Activated naive CD8-positive, alpha-beta T cell treated with anti-CD3 and anti-CD28 coated beads for 36 hours (primary cell): ENCODE data around the gene TYW1. TPM values are rescaled to one million over a fixed set of nuclear protein-coding genes. Genes with fewer than 3 reads are reported as not detected.
"Not testable (repeated sequence)": the region's sequence is repeated elsewhere in the genome, so short reads cannot be mapped to it uniquely, and the experiment has no call there.

Experiments
- DNase-seq: peaks from one replicate; pipeline ENCODE4 v3.0.0; 2021
- H3K27ac Mint-ChIP-seq: one replicate; pipeline ENCODE4 v1.8.0; 2022; ENCODE audit warnings: mild to moderate bottlenecking, moderate library complexity, mixed read lengths
- H3K27me3 Mint-ChIP-seq: one replicate; pipeline ENCODE4 v1.8.0; 2022; ENCODE audit warnings: mild to moderate bottlenecking, mixed read lengths
- H3K36me3 Mint-ChIP-seq: one replicate; pipeline ENCODE4 v1.8.0; 2021; ENCODE audit warnings: mild to moderate bottlenecking, mixed read lengths
- H3K4me1 Mint-ChIP-seq: one replicate; pipeline ENCODE4 v1.8.0; 2021; ENCODE audit warnings: mixed read lengths
- H3K4me3 Mint-ChIP-seq: one replicate; pipeline ENCODE4 v1.8.0; 2022; ENCODE audit warnings: mild to moderate bottlenecking, moderate library complexity, mixed read lengths
- H3K9me3 Mint-ChIP-seq: one replicate; pipeline ENCODE4 v1.8.0; 2022; ENCODE audit warnings: mixed read lengths
- total RNA-seq, 2 experiments: library from RNA; stranded (reverse); gene quantifications; one replicate each; pipeline ENCODE4 v1.2.3, GENCODE V29; 2021

TYW1 gene
- total RNA-seq, 2 experiments from 2014 or later: 16.7 to 17.8 TPM

DNA sequence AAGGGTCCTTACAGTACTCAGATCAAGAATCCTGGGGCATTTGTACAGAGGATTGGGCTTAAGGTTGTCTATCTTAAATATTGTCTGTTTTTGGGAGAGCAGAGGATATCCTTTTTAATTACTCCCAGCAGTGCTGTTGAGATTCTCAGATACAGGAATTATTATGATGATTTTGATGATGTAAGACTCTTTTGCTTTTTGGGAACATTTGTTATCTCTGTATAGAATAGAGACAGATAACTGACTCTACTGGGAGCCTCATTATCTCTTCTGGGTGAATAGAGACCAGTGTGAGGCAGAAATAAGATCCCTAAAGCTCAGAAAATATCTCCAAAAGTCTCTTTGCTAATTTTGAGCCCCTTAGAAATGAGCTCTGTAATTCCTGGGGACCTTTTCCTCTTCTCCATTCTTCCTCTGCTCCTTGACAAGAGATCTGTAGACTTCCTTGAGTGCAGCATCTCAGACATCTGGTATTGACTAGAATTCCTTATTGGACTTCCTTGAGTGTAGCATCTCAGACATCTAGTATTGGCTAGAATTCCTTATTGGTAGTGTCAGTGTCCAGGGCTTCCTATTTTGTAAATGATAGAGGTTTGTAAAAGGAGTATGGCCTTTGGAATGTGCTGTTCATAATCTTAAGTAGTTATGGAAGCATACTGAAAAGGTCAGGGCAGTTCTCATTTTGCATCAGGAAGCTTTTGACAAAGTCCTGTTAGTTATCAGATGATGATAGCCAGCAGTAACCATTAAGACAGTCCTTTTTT is 118.0 kb downstream of the TYW1 start:
- not testable (repeated sequence) for H3K4me1 Mint-ChIP-seq, DNase-seq, H3K27me3 Mint-ChIP-seq, H3K9me3 Mint-ChIP-seq, H3K4me3 Mint-ChIP-seq, H3K27ac Mint-ChIP-seq
- peaks cover 13% of the 10 kb centered on the region for H3K36me3 Mint-ChIP-seq

DNA sequence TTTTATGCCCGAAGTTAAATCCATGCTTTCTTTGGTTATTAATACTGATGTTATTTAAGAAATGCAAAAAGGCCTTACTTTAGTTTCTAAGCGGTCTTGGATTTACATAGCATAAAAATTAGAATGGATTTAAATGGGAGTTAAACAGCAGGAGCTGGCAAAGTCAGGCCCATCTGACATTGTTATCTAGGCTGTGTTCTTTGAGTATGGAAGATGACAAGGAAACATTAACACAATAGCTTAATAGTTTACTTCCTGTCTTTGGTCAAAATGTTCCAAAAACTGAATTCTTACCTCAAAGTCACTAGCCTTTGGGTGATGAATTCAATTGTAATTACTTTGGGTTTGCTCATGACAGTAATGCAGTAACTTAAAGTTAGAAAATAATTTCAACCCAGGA is 123.9 kb downstream of the TYW1 start:
- not testable (repeated sequence) for DNase-seq, H3K27me3 Mint-ChIP-seq, H3K27ac Mint-ChIP-seq, H3K9me3 Mint-ChIP-seq, H3K4me3 Mint-ChIP-seq
- Mint-ChIP-seq H3K4me1 (peaks cover 12% of the 10 kb centered on the region), H3K36me3 (peaks cover 18% of the 10 kb centered on the region)

- H3K36me3 Mint-ChIP-seq: peaks cover 33% of the 10 kb centered on the region
- H3K4me3 Mint-ChIP-seq, H3K9me3 Mint-ChIP-seq, H3K27me3 Mint-ChIP-seq, DNase-seq: not testable (repeated sequence)
- peak overlapping the region; percentile 92 for H3K27ac Mint-ChIP-seq
- peaks cover 29% of the 10 kb centered on the region for H3K4me1 Mint-ChIP-seq
These were observed 131.6 kb downstream of the TYW1 start for GRCh38 chr7:67128257-67128656.

DNA sequence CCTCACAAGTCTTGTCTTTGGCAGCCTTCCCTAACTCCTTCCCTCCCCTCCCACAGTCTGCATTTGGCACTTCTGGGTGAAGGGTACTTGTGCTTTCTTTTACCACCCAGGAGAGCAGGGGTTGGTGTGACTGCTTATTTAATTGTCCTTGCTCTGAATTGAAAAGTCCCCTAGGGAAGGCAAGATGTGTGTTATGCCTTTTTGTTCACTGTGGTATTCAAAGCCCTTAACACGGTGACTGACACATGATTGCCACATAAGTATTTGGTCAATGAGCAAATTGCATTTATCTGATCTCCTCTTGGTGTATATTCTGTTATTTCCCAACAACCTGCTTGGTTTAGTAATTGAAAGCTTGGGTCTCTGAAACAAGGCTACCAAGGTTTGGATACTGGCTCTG is 134.1 kb downstream of the TYW1 start:
- not testable (repeated sequence) for DNase-seq, H3K4me3 Mint-ChIP-seq, H3K9me3 Mint-ChIP-seq, H3K27me3 Mint-ChIP-seq, H3K27ac Mint-ChIP-seq
- H3K36me3 Mint-ChIP-seq: peaks cover 24% of the 10 kb centered on the region
- peaks cover 29% of the 10 kb centered on the region for H3K4me1 Mint-ChIP-seq

GRCh38 chr7:67134912-67135311 is 138.3 kb downstream of the TYW1 start:
- peaks cover 17% of the 10 kb centered on the region for H3K36me3 Mint-ChIP-seq
- not testable (repeated sequence) for H3K27me3 Mint-ChIP-seq, H3K9me3 Mint-ChIP-seq, H3K4me3 Mint-ChIP-seq, H3K4me1 Mint-ChIP-seq, H3K27ac Mint-ChIP-seq, DNase-seq

DNA sequence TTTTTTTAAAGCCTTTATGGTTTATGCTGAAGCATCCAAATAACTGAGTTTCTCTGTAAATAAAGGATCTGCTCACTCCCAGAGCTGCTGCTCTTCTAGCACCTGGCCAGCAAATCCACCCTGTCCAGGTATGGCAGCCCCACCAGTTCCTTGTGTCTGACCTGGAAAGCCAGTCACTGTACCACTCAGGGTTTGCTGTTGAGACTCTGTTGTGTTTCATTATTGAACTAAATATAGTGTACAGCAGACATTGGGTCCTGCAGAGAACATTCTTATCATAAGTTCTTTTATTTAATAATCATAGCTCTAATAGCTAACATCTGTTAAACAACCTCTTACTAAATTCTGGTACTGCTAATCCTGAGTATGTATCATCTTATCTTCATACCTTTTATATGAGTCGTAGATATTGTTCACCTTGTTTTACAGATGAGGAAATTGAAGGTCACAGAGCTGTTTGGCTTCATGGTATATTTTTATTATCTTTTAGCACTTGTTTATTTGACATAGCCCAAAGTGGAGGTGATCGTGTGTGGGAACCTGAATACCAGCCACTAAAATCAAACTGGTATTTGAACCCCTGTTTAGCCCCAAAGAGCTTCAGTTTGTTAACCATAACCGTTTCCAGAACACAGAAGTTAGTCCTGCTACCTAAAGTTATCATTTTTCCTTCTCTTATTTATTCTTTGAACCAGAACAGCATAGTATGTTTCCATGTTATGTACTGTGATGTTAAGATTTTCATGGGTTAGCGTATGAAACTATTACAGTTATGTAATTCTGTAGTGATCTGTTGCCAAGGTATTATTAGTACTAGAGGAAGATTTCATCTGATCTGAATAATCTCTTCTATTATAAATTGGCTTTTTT is 139.2 kb downstream of the TYW1 start:
- not testable (repeated sequence) for H3K4me1 Mint-ChIP-seq, H3K27ac Mint-ChIP-seq, H3K9me3 Mint-ChIP-seq, H3K4me3 Mint-ChIP-seq, H3K27me3 Mint-ChIP-seq, DNase-seq
- peaks cover 15% of the 10 kb centered on the region for H3K36me3 Mint-ChIP-seq

DNA sequence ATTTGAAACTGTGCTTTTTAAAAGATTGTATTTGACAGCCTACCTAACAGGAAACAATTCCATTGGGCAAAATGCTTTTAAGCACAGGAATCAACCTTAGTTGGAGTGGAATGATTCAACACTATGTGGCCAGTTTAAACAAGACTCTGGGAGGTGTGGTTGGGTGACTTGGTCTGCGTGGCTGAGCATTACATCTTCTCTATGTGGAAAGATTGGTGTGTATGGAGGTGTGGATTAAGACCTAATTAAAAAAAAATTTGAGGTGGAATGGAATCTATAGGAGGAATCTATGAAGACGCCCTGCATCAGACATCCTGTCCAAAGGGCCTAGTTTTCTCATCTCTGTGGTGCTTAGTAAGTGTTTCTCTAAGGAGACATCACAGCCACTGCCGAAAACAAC is 140.9 kb downstream of the TYW1 start:
- not testable (repeated sequence) for H3K27ac Mint-ChIP-seq, H3K9me3 Mint-ChIP-seq, H3K27me3 Mint-ChIP-seq, H3K4me3 Mint-ChIP-seq, H3K36me3 Mint-ChIP-seq, DNase-seq, H3K4me1 Mint-ChIP-seq

- H3K9me3 Mint-ChIP-seq, DNase-seq, H3K27ac Mint-ChIP-seq, H3K4me1 Mint-ChIP-seq, H3K27me3 Mint-ChIP-seq, H3K4me3 Mint-ChIP-seq, H3K36me3 Mint-ChIP-seq: not testable (repeated sequence)
These were observed 143.2 kb downstream of the TYW1 start for GRCh38 chr7:67139876-67140275.

- H3K36me3 Mint-ChIP-seq, H3K4me3 Mint-ChIP-seq, H3K9me3 Mint-ChIP-seq, H3K4me1 Mint-ChIP-seq, DNase-seq, H3K27me3 Mint-ChIP-seq, H3K27ac Mint-ChIP-seq: not testable (repeated sequence)
These were observed 144.4 kb downstream of the TYW1 start for GRCh38 chr7:67141001-67141400.

- not testable (repeated sequence) for H3K36me3 Mint-ChIP-seq, DNase-seq, H3K4me1 Mint-ChIP-seq, H3K9me3 Mint-ChIP-seq, H3K27me3 Mint-ChIP-seq, H3K27ac Mint-ChIP-seq, H3K4me3 Mint-ChIP-seq
These were observed 146.6 kb downstream of the TYW1 start for GRCh38 chr7:67143091-67143786.

DNA sequence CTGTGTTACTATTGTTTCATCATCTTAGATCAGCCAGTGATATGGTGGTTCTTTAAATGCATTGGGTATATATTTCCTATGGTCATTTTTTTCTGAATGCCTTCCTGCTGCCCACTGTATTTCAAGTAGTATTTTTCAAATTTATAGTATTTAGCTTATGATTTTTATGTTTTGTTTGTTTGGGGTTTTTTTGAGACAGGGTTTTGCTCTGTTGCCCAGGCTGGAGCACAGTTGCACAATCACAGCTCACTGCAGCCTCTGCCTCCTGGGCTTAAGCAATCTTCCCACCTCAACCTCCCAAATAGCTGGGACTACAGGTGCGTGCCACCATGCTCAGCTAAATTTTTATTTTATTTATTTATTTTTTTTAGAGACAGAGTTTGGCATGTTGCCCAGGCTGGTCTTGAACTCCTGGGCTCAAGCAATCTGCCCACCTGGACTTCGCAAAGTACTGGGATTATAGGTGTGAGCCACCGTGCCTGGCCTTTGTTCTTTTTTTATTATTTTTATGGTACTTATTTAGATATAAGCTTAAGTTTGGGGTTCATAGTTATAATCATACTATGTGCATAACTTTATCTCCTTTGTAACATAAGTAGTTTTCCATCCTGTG is 149.1 kb downstream of the TYW1 start:
- H3K4me3 Mint-ChIP-seq, H3K9me3 Mint-ChIP-seq, H3K27ac Mint-ChIP-seq, DNase-seq, H3K27me3 Mint-ChIP-seq, H3K4me1 Mint-ChIP-seq, H3K36me3 Mint-ChIP-seq: not testable (repeated sequence)

DNA sequence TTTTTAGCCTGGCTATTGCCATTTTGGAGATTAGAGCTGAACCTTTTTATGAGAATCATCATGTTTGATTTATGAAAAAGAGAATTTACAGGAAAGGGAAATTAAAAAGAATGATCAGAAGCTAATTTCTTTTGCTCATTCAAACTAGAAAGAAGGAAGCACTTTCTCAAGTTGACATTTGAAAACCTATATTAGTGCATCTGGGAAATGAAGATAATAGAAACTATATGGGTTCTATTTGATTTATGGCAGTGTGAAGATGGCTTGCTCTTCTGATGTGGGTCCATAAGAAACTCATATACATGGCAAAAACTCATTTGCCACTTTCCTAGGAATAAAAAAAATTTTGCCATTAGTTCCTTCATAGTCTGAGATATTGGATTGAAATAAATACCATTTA is 152.5 kb downstream of the TYW1 start:
- H3K9me3 Mint-ChIP-seq, H3K27me3 Mint-ChIP-seq, H3K4me3 Mint-ChIP-seq, H3K4me1 Mint-ChIP-seq, DNase-seq: not testable (repeated sequence)
- Mint-ChIP-seq H3K27ac (peak overlapping the region; percentile 42), H3K36me3 (peaks cover 23% of the 10 kb centered on the region)

DNA sequence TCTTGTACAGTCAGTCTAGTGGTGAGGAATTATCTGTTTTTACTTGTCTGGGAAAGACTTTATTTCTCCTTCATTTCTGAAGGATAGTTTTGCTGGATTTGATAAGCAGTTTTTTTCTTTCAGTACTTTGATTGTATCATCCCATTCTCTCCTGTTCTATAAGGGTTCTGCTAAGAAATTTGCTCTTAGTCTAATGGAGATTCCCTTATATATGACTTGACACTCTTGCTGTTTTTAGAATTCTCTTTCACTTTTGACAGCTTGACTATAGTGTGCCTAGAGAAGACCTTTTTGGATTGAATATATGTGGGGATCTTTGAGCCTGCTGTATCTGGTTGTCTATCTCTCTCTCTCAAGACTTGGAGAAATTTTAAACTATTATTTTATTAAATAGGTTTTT is 157.7 kb downstream of the TYW1 start:
- H3K9me3 Mint-ChIP-seq, H3K4me1 Mint-ChIP-seq, H3K4me3 Mint-ChIP-seq, H3K27ac Mint-ChIP-seq, H3K27me3 Mint-ChIP-seq, DNase-seq: not testable (repeated sequence)
- H3K36me3 Mint-ChIP-seq: peaks cover 39% of the 10 kb centered on the region

- not testable (repeated sequence) for H3K27me3 Mint-ChIP-seq, H3K27ac Mint-ChIP-seq, H3K9me3 Mint-ChIP-seq, H3K4me3 Mint-ChIP-seq, DNase-seq, H3K4me1 Mint-ChIP-seq
- peaks cover 39% of the 10 kb centered on the region for H3K36me3 Mint-ChIP-seq
These were observed 159.4 kb downstream of the TYW1 start for GRCh38 chr7:67156064-67156463.

DNA sequence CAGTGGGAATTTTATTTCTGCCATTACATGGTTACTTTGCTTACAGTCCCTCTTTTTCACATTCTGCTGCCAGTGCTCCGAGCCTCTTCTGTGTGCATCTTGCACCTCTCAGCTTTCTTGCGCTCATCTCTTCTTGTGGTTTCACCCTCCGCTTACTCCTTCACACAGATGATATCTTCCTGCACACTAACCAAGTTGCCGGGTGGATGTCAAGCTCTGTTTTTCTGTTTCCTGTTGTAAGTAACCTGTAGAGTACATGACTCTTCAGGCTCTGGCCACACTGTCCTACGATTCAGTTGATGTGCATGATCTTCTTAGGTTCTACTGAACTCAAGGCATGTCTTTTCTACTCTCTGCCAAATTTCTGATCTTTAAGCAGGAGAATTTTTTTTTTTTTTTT is 166.7 kb downstream of the TYW1 start:
- peak; percentile 2 for DNase-seq
- Mint-ChIP-seq H3K36me3 (peaks cover 12% of the 10 kb centered on the region), H3K27ac (peak overlapping the region; percentile 17), H3K4me1 (peaks cover 19% of the 10 kb centered on the region), H3K4me3 (peak overlapping the region; percentile 19)
- H3K9me3 Mint-ChIP-seq, H3K27me3 Mint-ChIP-seq: not testable (repeated sequence)
